ENCODE results near the gene GALNT12.

The GALNT12 gene

GRCh38 chr9:98846081-98846480 lies 38.6 kb downstream of the GALNT12 start:
- in situ Hi-C loops (cut with HindIII; ENCODE audit: low sequenced_read_pairs) = loop anchor here (5.0 to 10.0 kb wide), 2 partner anchors 129 to 296 kb away; no protein-coding TSS in a partner anchor

GRCh38 chr9:98846879-98847278 lies 39.4 kb downstream of the GALNT12 start:
- in situ Hi-C loops (cut with HindIII; ENCODE audit: low sequenced_read_pairs) = loop anchor here (5.0 to 10.0 kb wide), 2 partner anchors 128 to 295 kb away; no protein-coding TSS in a partner anchor
- no peak overlapping the region for H3K4me3 ChIP-seq (ENCODE audit: low read depth, low read length)
- DNase-seq (ENCODE audit: low read depth) = no peak
- no peak for TF ChIP-seq CTCF (IDR thresholded peaks at IDR 0.05; ENCODE audit: low read depth, low read length, missing control alignments)

More at GRCh38 chr9:98846081-98846480, 38.6 kb downstream of the GALNT12 start:
- no peak for DNase-seq (ENCODE audit: low read depth)
- no peak for TF ChIP-seq CTCF (IDR thresholded peaks at IDR 0.05; ENCODE audit: low read depth, low read length, missing control alignments)
- H3K4me3 ChIP-seq (ENCODE audit: low read depth, low read length) = no peak overlapping the region

GRCh38 chr9:98848450-98849149 lies 41.1 kb downstream of the GALNT12 start:
- TF ChIP-seq CTCF (IDR thresholded peaks at IDR 0.05; ENCODE audit: low read depth, low read length, missing control alignments) = peak; percentile 94
- in situ Hi-C loops (cut with HindIII; ENCODE audit: low sequenced_read_pairs) = loop anchor here (5.0 to 10.0 kb wide), 2 partner anchors 126 to 294 kb away; no protein-coding TSS in a partner anchor
- no peak overlapping the region for H3K4me3 ChIP-seq (ENCODE audit: low read depth, low read length)
- DNase-seq (ENCODE audit: low read depth) = peak; percentile 78

- no peak for TF ChIP-seq CTCF (IDR thresholded peaks at IDR 0.05; ENCODE audit: low read depth, low read length, missing control alignments)
- no peak for DNase-seq (ENCODE audit: low read depth)
- in situ Hi-C loops (cut with HindIII; ENCODE audit: low sequenced_read_pairs) = loop anchor here (5.0 to 10.0 kb wide), 2 partner anchors 125 to 293 kb away; no protein-coding TSS in a partner anchor
- no peak overlapping the region for H3K4me3 ChIP-seq (ENCODE audit: low read depth, low read length)
Measured at GRCh38 chr9:98849563-98849962, 42.1 kb downstream of the GALNT12 start.

- in situ Hi-C loops (cut with HindIII; ENCODE audit: low sequenced_read_pairs) = no loop called here
- no peak for TF ChIP-seq CTCF (IDR thresholded peaks at IDR 0.05; ENCODE audit: low read depth, low read length, missing control alignments)
- H3K4me3 ChIP-seq (ENCODE audit: low read depth, low read length) = no peak overlapping the region
- no peak for DNase-seq (ENCODE audit: low read depth)
Measured at GRCh38 chr9:98850851-98851729, 43.6 kb downstream of the GALNT12 start.

- in situ Hi-C loops (cut with HindIII; ENCODE audit: low sequenced_read_pairs) = no loop called here
- TF ChIP-seq CTCF (IDR thresholded peaks at IDR 0.05; ENCODE audit: low read depth, low read length, missing control alignments) = no peak
- H3K4me3 ChIP-seq (ENCODE audit: low read depth, low read length) = no peak overlapping the region
- DNase-seq (ENCODE audit: low read depth) = no peak
Measured at GRCh38 chr9:98851730-98852459, 44.4 kb downstream of the GALNT12 start.
